HepG2 (cell line): ENCODE results near the gene ZNF683. TPM values are rescaled to one million over a fixed set of nuclear protein-coding genes. Genes with fewer than 3 reads are reported as not detected.

Experiments used
- CC2D1A ChIP-seq: sonication (generic); formaldehyde crosslinking; IDR thresholded peaks from 2 replicates; pipeline ENCODE4 v1.8.1; 2023; ENCODE audit warnings: mild to moderate bottlenecking, missing genetic modification reagents
- ERF ChIP-seq: IDR thresholded peaks from 2 replicates; pipeline ENCODE4 v1.6.1; 2018; ENCODE audit warnings: missing biosample characterization, missing genetic modification reagents
- ETV6 ChIP-seq: sonication (generic); formaldehyde crosslinking; conservative IDR thresholded peaks from 2 replicates; pipeline ENCODE4 v1.4.0; 2020; ENCODE audit warnings: missing genetic modification reagents
- FOXA3 ChIP-seq: IDR thresholded peaks from 2 replicates; pipeline ENCODE4 v1.6.1; 2016; ENCODE audit warnings: missing genetic modification reagents, missing compliant biosample characterization
- FOXM1 ChIP-seq: sonication (generic); formaldehyde crosslinking; IDR thresholded peaks from 2 replicates; pipeline ENCODE4 v1.5.0; 2020; ENCODE audit warnings: missing genetic modification reagents
- FOXP4 ChIP-seq: sonication (generic); formaldehyde crosslinking; IDR thresholded peaks from 2 replicates; pipeline ENCODE4 v1.4.0; 2020; ENCODE audit warnings: missing genetic modification reagents
- KDM2A ChIP-seq: sonication (generic); formaldehyde crosslinking; IDR thresholded peaks from 2 replicates; pipeline ENCODE4 v1.4.0; 2020; ENCODE audit warnings: low read depth, missing genetic modification reagents, borderline replicate concordance
- MEIS1 ChIP-seq: sonication (generic); formaldehyde crosslinking; IDR thresholded peaks from 2 replicates; pipeline ENCODE4 v1.9.0; 2021; ENCODE audit warnings: mild to moderate bottlenecking, missing genetic modification reagents, moderate library complexity, borderline replicate concordance
- NFIC ChIP-seq: IDR thresholded peaks from 2 replicates; pipeline ENCODE4 v1.6.1; 2012; ENCODE audit warnings: mild to moderate bottlenecking, low read length, inconsistent platforms
- NR2F6 ChIP-seq, 2 experiments: IDR thresholded peaks; 2 replicates each; pipeline ENCODE4 v1.6.1; 2016; ENCODE audit warnings: antibody characterized with exemption in 1 of 2, mild to moderate bottlenecking in 1 of 2
- SMAD1 ChIP-seq: sonication (generic); formaldehyde crosslinking; IDR thresholded peaks from 2 replicates; pipeline ENCODE4 v1.4.0; 2020; ENCODE audit warnings: missing genetic modification reagents, low read depth, mild to moderate bottlenecking, borderline replicate concordance
- ZBED4 ChIP-seq: sonication (generic); formaldehyde crosslinking; IDR thresholded peaks from 2 replicates; pipeline ENCODE4 v1.4.0; 2020; ENCODE audit warnings: missing genetic modification reagents, borderline replicate concordance
- ZFY ChIP-seq: sonication (generic); formaldehyde crosslinking; IDR thresholded peaks from 2 replicates; pipeline ENCODE4 v1.4.0; 2020; ENCODE audit warnings: missing genetic modification reagents
- ZMYM4 ChIP-seq: sonication (generic); formaldehyde crosslinking; IDR thresholded peaks from 2 replicates; pipeline ENCODE4 v1.8.1; 2023; ENCODE audit warnings: mild to moderate bottlenecking, missing genetic modification reagents
- ZNF101 ChIP-seq: sonication (generic); formaldehyde crosslinking; IDR thresholded peaks from 2 replicates; pipeline ENCODE4 v1.4.0; 2020; ENCODE audit warnings: mild to moderate bottlenecking, low read depth, missing genetic modification reagents, borderline replicate concordance
- ZNF180 ChIP-seq: sonication (generic); formaldehyde crosslinking; IDR thresholded peaks from 2 replicates; pipeline ENCODE4 v1.4.0; 2020; ENCODE audit warnings: low read depth, missing genetic modification reagents, borderline replicate concordance
- ZNF234 ChIP-seq: sonication (generic); formaldehyde crosslinking; conservative IDR thresholded peaks from 2 replicates; pipeline ENCODE4 v1.5.1; 2020; ENCODE audit warnings: mild to moderate bottlenecking, missing genetic modification reagents
- ZNF598 ChIP-seq: sonication (generic); formaldehyde crosslinking; IDR thresholded peaks from 2 replicates; pipeline ENCODE4 v1.5.1; 2020; ENCODE audit warnings: mild to moderate bottlenecking, missing genetic modification reagents, borderline replicate concordance
- ZNF761 ChIP-seq: sonication (generic); formaldehyde crosslinking; conservative IDR thresholded peaks from 2 replicates; pipeline ENCODE4 v1.4.0; 2020; ENCODE audit warnings: mild to moderate bottlenecking, missing genetic modification reagents
- ZSCAN29 ChIP-seq: sonication (generic); formaldehyde crosslinking; conservative IDR thresholded peaks from 2 replicates; pipeline ENCODE4 v1.4.0; 2020; ENCODE audit warnings: mild to moderate bottlenecking, missing genetic modification reagents
- polyA plus RNA-seq, 8 experiments: library from polyadenylated mRNA; depleted of rRNA in 3 of 8; stranded (reverse) in 7 of 8; unstranded in 1 of 8; fragments of >200 nt; fragmentation: Illumina TruSeq in 4 of 8; extraction: Trizol in 4 of 8; gene quantifications; 2 replicates each; pipeline versions ENCODE4 v1.2.1 to v1.2.3, GENCODE V29; 2011 to 2016; ENCODE audit warnings: low read depth in 4 of 8, missing spikeins in 1 of 8, mixed read lengths in 1 of 8; ENCODE audit not compliant: insufficient read depth in 1 of 8
- total RNA-seq, 5 experiments: library from RNA; depleted of rRNA; stranded (reverse); fragments of >200 nt; fragmentation: Illumina TruSeq; extraction: Trizol; gene quantifications; 2 replicates each; pipeline ENCODE4 v1.2.3, GENCODE V29; 2016; ENCODE audit warnings: low read depth in 1 of 5
- TF ChIP-seq, protein P1 (sequence below): sonication (generic); formaldehyde crosslinking; IDR thresholded peaks from 2 replicates; pipeline ENCODE4 v1.5.0; 2020; ENCODE audit warnings: missing genetic modification reagents

ZNF683 gene
- total and polyA plus RNA-seq, 2 of the 13 experiments (the other 11 are each of a cell fraction or from before 2014, with no cell fraction given) = not detected

DNA sequence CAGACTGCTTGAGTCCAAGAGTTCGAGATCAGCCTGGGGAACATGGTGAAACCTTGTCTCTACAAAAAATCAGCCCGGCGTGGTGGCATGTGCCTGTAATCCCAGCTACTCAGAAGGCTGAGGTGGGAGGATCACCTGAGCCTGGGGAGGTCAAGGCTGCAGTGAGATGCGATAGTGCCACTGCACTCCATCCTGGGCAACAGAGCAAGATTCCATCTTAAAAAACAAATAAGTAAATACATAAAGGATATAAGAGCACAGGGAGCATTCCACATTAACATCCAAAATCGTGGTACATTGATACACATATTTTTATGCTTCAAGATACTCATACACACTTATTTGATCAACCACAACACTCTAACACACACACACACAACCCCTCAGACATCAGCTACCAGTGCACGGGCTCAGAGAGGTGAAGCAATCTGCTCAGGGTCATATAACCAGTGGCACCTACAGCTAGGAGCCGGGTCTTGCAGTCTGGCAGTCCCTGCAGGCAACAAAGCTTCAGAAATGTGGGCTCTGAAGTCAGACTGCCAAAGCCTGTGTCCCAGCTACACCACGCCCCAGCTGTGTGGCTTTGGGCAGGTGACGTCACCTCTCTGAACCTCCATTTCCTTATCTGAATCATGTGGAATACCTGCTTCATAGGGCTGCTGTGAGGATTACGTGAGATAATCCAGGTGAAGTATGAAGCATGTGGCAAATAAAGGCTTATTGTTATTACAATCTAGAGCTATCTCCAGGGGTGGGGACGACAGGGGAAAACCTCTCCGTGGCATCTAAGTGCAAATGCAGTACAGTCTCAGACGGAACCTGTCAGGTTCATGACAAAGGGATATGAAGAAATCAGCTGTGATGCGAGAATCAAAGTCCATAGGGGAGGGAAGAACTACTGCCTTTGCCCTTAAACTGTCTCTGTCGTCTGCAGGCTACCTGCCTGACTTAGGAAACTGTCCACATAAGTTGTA lies 13.9 kb downstream of the ZNF683 start (continued):
- TF ChIP-seq ZNF761 (CRISPR knock-in tag) (no peak), ZNF598 (CRISPR knock-in tag) (0 out of 2 replicates have a peak, but pooled peaks have one; percentile 31), ZNF180 (CRISPR knock-in tag) (no peak), ERF (CRISPR knock-in tag) (0 out of 2 replicates have a peak, but pooled peaks have one; percentile 20), NFIC (no peak), ZNF234 (CRISPR knock-in tag) (no peak), NR2F6 (IDR thresholded peaks at IDR 0.05) (peak; percentile 21; the same call in 1 of the 2 replicates), NR2F6 (CRISPR knock-in tag; IDR thresholded peaks at IDR 0.05) (0 out of 2 replicates have a peak, but pooled peaks have one; percentile 59), ZFY (CRISPR knock-in tag) (no peak), FOXM1 (CRISPR knock-in tag) (no peak), FOXP4 (CRISPR knock-in tag) (peak; percentile 9; the same call in 1 of the 2 replicates), ZNF101 (CRISPR knock-in tag) (no peak), ZMYM4 (CRISPR knock-in tag) (no peak), ETV6 (CRISPR knock-in tag) (no peak), ZBED4 (CRISPR knock-in tag) (no peak), KDM2A (CRISPR knock-in tag) (no peak), FOXA3 (peak; percentile 22; the same call in 1 of the 2 replicates), CC2D1A (CRISPR knock-in tag) (no peak), MEIS1 (CRISPR knock-in tag) (0 out of 2 replicates have a peak, but pooled peaks have one; percentile 17), SMAD1 (CRISPR knock-in tag) (no peak), ZSCAN29 (no peak)
- TF ChIP-seq, protein P1, sequence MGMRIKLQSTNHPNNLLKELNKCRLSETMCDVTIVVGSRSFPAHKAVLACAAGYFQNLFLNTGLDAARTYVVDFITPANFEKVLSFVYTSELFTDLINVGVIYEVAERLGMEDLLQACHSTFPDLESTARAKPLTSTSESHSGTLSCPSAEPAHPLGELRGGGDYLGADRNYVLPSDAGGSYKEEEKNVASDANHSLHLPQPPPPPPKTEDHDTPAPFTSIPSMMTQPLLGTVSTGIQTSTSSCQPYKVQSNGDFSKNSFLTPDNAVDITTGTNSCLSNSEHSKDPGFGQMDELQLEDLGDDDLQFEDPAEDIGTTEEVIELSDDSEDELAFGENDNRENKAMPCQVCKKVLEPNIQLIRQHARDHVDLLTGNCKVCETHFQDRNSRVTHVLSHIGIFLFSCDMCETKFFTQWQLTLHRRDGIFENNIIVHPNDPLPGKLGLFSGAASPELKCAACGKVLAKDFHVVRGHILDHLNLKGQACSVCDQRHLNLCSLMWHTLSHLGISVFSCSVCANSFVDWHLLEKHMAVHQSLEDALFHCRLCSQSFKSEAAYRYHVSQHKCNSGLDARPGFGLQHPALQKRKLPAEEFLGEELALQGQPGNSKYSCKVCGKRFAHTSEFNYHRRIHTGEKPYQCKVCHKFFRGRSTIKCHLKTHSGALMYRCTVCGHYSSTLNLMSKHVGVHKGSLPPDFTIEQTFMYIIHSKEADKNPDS (CRISPR knock-in tag) = 0 out of 2 replicates have a peak, but pooled peaks have one; percentile 69
